ENCODE data around the gene PCGF3.

The PCGF3 gene, protein sequence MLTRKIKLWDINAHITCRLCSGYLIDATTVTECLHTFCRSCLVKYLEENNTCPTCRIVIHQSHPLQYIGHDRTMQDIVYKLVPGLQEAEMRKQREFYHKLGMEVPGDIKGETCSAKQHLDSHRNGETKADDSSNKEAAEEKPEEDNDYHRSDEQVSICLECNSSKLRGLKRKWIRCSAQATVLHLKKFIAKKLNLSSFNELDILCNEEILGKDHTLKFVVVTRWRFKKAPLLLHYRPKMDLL

GRCh38 chr4:705278-706082, at the start of gene PCGF3:
TSS of gene PCGF3 (plus strand) at chr4:705832. CDS start at chr4:733681, 27,849 bp downstream.
- peak; percentile 96 to 97 for DNase-seq (ENCODE audit: low read depth in 1 of 2, low spot score in 1 of 2)
- in situ Hi-C loops (cut with HindIII; ENCODE audit: low pct_unique_long_range_greater_than_20kb, low sequenced_read_pairs), result no loop called here

DNA sequence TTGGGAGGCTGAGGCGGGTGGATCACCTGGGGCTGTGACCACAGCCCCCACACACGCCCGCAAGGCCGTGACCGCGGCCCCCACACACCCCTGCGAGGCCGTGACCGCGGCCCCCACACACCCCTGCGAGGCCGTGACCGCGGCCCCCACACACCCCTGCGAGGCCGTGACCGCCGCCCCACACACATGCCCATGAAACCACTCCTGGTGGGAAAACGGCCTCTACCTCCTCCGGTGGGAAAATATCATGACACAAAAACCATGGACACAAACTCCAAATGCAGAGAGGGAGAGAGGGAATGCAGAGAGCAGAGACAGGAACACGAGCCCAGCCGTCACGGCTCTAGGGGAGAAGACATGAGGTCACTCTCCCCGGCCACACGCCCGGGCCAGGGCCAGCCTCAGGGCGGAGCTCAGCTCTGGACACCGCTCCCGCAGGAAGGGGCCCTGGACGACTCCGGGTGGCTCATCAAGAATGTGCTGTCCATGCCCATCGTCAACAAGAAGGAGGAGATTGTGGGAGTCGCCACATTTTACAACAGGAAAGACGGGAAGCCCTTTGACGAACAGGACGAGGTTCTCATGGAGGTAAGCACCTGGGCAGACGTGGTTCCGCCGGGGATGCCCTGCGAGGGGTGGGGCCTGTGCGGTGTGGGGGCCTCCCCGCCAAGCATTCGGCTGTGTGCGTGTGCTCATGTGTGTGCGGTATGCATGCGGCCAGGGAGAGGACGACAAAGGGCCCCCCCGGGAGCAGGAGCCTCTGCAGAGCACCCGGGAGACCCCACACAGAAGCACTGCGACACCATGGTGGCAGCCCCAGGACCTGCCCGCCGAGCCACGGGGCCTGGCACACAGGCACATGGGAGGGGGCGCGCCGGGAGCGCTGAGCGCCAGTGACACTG, 48.9 kb upstream of the PCGF3 start:
- no peak for DNase-seq (ENCODE audit: low read depth in 1 of 2, low spot score in 1 of 2)
- no peak for TF ChIP-seq JUND (IDR thresholded peaks at IDR 0.05; ENCODE audit: low read depth)
- in situ Hi-C loops (cut with HindIII; ENCODE audit: low pct_unique_long_range_greater_than_20kb, low sequenced_read_pairs), result no loop called here

More at GRCh38 chr4:705278-706082, at the start of gene PCGF3:
- TF ChIP-seq JUND (IDR thresholded peaks at IDR 0.05; ENCODE audit: low read depth), result no peak

DNA sequence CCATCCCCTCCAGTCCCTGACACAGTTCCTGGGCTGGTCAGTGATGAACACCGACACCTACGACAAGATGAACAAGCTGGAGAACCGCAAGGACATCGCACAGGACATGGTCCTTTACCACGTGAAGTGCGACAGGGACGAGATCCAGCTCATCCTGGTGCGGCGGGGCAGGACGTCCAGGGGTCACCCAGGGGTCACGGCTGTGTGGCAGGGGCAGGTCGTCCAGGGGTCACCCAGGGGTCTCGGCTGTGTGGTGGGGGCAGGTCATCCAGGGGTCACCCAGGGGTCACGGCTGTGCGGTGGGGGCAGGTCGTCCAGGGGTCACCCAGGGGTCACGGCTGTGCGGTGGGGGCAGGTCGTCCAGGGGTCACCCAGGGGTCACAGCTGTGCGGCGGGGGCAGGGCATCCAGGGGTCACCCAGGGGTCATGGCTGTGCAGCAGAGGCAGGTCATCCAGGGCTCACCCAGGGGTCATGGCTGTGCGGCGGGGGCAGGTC, 48.2 kb upstream of the PCGF3 start:
- in situ Hi-C loops (cut with HindIII; ENCODE audit: low pct_unique_long_range_greater_than_20kb, low sequenced_read_pairs), result no loop called here
- DNase-seq (ENCODE audit: low read depth in 1 of 2, low spot score in 1 of 2), result no peak
- TF ChIP-seq JUND (IDR thresholded peaks at IDR 0.05; ENCODE audit: low read depth), result no peak

- in situ Hi-C loops (cut with HindIII; ENCODE audit: low pct_unique_long_range_greater_than_20kb, low sequenced_read_pairs), result no loop called here
- no peak for TF ChIP-seq JUND (IDR thresholded peaks at IDR 0.05; ENCODE audit: low read depth)
- no peak for DNase-seq (ENCODE audit: low read depth in 1 of 2, low spot score in 1 of 2)
Measured at GRCh38 chr4:657834-658667, 47.6 kb upstream of the PCGF3 start.

DNA sequence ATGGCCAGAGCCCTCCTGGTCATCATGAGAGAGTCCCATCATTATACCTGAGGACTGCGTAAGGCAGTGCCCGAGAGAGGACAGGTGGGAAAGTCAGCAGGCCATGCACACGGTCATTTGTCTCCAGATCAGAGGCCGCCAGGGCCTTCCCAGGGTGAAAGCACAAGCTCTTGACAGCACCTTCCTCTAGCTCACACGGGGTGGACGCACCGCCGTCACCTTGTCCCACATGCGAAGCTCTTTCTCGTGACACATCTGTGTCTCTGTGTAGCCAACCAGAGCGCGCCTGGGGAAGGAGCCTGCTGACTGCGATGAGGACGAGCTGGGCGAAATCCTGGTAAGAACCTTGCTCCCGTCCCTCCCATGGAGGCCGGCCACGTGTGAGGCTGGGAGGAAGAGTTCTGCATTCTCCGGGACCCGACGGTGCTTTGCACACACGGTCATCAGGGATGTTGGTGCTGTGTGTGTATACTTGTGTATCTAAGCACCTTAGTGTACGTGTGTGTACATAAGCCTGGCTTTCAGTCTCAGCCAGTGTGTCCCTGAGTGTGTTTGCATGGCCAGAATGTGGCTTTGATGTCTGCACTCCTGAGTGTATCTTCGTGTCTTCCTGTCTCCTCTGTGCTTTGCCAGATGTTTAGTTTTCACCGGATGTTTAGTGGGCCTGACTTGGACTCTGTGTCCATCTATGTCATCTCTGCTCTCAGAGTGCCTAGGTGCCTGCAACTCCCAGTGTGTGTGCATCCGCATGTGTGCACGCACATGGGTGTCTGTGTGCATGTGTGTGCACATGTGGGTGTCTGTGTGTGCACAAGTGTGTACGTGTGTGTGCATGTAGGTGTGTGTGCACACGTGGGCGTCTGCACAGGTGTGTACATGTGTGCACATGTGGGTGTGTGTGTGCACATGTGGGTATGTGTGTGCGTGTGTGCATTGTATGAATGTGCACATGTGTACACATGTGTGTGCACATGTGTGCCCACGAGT, 46.7 kb upstream of the PCGF3 start:
- no peak for TF ChIP-seq JUND (IDR thresholded peaks at IDR 0.05; ENCODE audit: low read depth)
- no peak for DNase-seq (ENCODE audit: low read depth in 1 of 2, low spot score in 1 of 2)
- in situ Hi-C loops (cut with HindIII; ENCODE audit: low pct_unique_long_range_greater_than_20kb, low sequenced_read_pairs), result no loop called here

- in situ Hi-C loops (cut with HindIII; ENCODE audit: low pct_unique_long_range_greater_than_20kb, low sequenced_read_pairs), result no loop called here
- TF ChIP-seq JUND (IDR thresholded peaks at IDR 0.05; ENCODE audit: low read depth), result no peak
- no peak for DNase-seq (ENCODE audit: low read depth in 1 of 2, low spot score in 1 of 2)
Measured at GRCh38 chr4:659851-660250, 45.8 kb upstream of the PCGF3 start.

DNA sequence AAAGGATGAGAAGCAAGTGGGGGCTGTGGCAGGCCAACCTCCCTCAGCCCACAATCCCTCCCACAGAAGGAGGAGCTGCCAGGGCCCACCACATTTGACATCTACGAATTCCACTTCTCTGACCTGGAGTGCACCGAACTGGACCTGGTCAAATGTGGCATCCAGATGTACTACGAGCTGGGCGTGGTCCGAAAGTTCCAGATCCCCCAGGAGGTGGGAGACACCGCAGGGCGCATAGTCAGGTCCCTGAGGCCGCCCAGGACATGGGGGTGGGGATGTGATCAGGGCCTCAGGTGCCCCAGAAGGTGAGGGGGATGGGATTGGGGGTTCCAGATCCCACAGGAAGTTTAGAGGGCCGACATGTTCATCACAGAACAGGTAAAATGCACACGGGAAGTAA, 45.2 kb upstream of the PCGF3 start:
- TF ChIP-seq JUND (IDR thresholded peaks at IDR 0.05; ENCODE audit: low read depth), result no peak
- in situ Hi-C loops (cut with HindIII; ENCODE audit: low pct_unique_long_range_greater_than_20kb, low sequenced_read_pairs), result no loop called here

DNA sequence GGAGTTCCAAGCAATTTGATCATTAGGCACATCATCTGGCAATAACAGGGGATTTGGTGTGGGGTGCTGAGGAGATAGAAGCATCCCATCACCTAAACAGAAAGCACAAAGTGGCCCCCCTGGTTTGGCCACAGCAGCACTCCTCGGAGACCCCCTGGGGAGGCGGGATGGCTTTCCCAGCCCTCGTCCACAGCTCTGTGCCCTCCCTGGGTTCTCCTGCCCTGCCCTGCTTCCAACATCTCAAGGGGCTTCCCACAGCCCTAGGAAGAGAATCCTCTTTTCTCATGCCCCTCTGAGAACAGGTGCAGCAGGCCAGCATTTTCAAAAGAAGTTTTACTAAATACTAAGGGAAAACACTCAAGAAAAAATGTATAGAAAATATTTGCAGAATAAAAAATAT, 44.4 kb upstream of the PCGF3 start:
- no peak for DNase-seq (ENCODE audit: low read depth in 1 of 2, low spot score in 1 of 2)
- TF ChIP-seq JUND (IDR thresholded peaks at IDR 0.05; ENCODE audit: low read depth), result no peak
- in situ Hi-C loops (cut with HindIII; ENCODE audit: low pct_unique_long_range_greater_than_20kb, low sequenced_read_pairs), result no loop called here

More for the DNA sequence above, 45.2 kb upstream of the PCGF3 start:
- no peak for DNase-seq (ENCODE audit: low read depth in 1 of 2, low spot score in 1 of 2)

DNA sequence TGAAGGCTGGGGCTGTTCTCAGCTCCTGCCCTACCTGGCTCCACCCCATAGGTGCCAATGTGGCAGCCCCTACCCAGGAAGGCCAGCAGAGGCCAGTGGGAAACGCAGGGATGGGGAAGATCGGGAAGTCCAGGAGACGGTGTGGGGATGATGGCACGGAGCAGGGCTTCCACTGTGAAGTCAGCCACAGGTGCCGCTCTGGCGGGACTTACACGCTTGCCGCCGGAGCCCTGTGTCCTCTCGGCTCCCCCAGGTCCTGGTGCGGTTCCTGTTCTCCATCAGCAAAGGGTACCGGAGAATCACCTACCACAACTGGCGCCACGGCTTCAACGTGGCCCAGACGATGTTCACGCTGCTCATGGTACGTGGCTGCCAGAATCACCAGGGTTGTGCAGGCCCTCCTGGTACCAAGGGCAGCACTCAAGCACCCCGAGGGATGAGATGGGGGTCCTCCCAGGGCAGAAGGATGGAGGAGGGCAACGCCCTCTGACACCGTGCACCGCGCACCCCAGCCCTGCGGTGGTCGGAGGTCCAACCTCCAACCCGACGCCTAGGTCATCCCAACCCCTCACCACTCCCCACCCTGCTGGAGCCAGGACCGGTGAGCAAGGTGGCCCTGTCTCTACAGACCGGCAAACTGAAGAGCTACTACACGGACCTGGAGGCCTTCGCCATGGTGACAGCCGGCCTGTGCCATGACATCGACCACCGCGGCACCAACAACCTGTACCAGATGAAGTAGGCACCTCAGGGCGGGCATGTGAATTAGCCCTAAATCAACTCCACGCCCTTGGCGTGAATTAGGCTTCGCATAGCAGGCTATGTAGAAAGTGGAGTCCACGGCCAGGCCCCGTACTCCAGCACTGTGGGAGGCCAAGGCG, 43.5 kb upstream of the PCGF3 start:
- no peak for TF ChIP-seq JUND (IDR thresholded peaks at IDR 0.05; ENCODE audit: low read depth)
- DNase-seq (ENCODE audit: low read depth in 1 of 2, low spot score in 1 of 2), result no peak
- in situ Hi-C loops (cut with HindIII; ENCODE audit: low pct_unique_long_range_greater_than_20kb, low sequenced_read_pairs), result no loop called here

- in situ Hi-C loops (cut with HindIII; ENCODE audit: low pct_unique_long_range_greater_than_20kb, low sequenced_read_pairs), result no loop called here
- no peak for DNase-seq (ENCODE audit: low read depth in 1 of 2, low spot score in 1 of 2)
- TF ChIP-seq JUND (IDR thresholded peaks at IDR 0.05; ENCODE audit: low read depth), result no peak
Measured at GRCh38 chr4:663046-663437, 42.6 kb upstream of the PCGF3 start.
